ENCODE data around the gene RPH3AL.
A peak's percentile ranks its signal among the peaks of the same experiment; 100 is the strongest.

Gene RPH3AL

DNA sequence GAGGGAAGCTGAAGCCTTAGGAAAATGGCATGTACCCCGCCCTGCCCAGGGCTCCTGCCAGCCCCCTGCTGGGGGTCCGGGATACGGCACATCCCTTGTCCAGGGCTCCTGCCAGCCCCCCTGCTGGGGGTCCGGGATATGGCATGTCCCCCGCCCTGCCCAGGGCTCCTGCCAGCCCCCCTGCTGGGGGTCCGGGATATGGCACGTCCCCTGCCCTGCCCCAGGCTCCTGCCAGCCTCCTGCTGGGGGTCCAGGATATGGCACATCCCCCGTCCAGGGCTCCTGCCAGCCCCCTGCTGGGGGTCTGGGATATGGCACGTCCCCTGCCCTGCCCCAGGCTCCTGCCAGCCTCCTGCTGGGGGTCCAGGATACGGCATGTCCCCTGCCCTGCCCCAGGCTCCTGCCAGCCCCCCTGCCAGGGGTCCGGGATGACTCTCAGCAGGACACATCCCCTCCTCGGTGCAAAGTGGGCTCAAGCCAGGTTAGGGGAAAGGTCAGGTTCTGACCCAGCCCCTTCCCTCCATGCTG is 43.2 kb downstream of the RPH3AL start:
- peak; percentile 41 for DNase-seq (ENCODE audit: low read depth, low spot score)
- H3K4me3 ChIP-seq (ENCODE audit: low read length), result no peak overlapping the region

- DNase-seq (ENCODE audit: low read depth, low spot score), result no peak
- H3K4me3 ChIP-seq (ENCODE audit: low read length), result no peak overlapping the region
Observed at GRCh38 chr17:307741-308507, 44.7 kb downstream of the RPH3AL start.

- H3K4me3 ChIP-seq (ENCODE audit: low read length), result no peak overlapping the region
- DNase-seq (ENCODE audit: low read depth, low spot score), result no peak
Observed at GRCh38 chr17:307295-307691, 45.3 kb downstream of the RPH3AL start.

DNA sequence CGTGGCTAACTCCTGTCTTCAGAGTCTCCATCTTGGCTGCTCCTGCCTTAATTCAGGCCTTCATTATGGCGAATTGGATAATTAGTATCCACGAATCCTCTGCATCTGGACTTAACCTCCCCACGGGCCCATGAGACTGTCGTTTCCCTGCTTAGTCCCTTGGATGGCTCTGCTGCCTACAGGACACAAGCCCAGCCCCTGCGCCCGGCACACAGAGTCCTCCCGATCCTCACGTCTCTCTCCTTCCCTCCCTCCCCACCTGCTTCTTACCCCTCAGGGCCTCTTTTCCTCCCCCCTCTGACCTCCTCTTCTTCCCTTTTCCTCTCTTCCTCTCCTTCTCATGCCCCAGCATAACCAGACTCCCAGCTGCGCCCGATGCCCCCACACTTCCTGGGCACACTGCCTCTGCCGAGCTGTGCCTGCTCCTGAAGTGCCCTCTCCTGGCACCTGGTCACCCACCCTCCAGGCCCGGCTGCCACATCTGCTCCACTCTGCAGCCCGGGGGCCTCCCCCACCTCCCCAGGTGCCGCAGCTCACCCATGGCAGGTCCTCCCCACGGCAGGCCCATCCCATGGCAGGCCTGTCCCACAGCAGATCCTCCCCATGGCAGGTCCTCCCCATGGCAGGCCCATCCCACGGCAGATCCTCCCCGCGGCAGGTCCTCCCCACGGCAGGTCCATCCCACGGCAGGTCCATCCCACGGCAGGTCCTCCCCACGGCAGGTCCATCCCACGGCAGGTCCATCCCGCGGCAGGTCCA is 45.9 kb downstream of the RPH3AL start:
- DNase-seq (ENCODE audit: low read depth, low spot score), result no peak
- H3K4me3 ChIP-seq (ENCODE audit: low read length), result no peak overlapping the region

- no peak for DNase-seq (ENCODE audit: low read depth, low spot score)
- H3K4me3 ChIP-seq (ENCODE audit: low read length), result no peak overlapping the region
Observed at GRCh38 chr17:306116-306515, 46.5 kb downstream of the RPH3AL start.

GRCh38 chr17:305090-305976 is 47.3 kb downstream of the RPH3AL start:
- no peak for DNase-seq (ENCODE audit: low read depth, low spot score)
- no peak overlapping the region for H3K4me3 ChIP-seq (ENCODE audit: low read length)

GRCh38 chr17:304461-304860 is 48.1 kb downstream of the RPH3AL start:
- DNase-seq (ENCODE audit: low read depth, low spot score), result no peak
- no peak overlapping the region for H3K4me3 ChIP-seq (ENCODE audit: low read length)

GRCh38 chr17:303168-303567 is 49.4 kb downstream of the RPH3AL start:
- H3K4me3 ChIP-seq (ENCODE audit: low read length), result no peak overlapping the region
- no peak for DNase-seq (ENCODE audit: low read depth, low spot score)

DNA sequence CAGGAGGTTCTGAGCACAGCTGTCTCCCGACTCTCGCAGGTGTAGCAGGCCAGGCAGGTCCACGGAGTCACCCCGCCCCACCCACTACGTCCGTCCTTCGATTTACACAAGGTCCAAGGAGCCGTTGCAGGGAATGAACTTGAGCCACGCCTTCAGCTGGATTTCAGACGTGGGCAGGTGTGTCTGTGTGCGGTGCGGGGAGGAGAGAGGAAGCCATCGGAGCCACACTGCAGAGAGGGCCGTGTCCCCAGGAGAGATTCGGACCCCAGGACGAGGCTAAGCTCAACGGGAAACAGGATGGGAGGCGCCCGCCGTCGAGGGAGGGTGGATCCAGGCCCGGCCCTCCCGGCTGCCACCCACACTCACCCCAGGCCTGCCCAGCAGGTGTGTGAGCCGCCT is 50.3 kb downstream of the RPH3AL start:
- no peak overlapping the region for H3K4me3 ChIP-seq (ENCODE audit: low read length)
- DNase-seq (ENCODE audit: low read depth, low spot score), result no peak

DNA sequence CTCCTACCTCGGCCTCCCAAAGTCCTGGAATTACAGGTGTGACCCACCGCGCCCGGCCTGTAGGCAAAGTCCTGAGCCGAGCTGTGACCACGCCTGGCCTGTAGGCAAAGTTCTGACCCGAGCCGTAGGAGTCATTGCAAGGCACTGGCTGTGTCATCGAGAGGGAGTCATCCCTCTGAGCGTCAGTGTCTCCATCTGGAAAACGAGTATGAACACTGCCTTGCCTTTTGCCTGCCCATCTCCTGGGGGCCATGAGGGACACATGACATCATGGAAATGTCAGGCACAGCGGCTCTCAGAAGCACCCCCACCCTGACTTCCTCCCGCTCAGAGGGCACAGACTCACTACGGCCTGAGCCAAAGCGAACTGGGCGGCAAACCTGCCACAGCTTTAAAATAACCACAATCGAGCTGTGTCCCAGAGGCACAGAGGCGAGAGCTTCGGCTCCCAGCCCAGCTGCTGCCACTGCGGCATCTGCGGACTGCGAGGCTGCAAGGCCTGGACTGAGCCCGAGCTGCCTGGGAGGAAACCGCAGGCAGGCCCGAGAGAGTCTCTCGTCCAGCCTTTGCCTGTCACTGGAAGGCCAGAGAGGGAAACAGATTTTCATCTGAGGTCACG is 50.8 kb downstream of the RPH3AL start:
- no peak overlapping the region for H3K4me3 ChIP-seq (ENCODE audit: low read length)

GRCh38 chr17:300881-301280 is 51.7 kb downstream of the RPH3AL start:
- no peak overlapping the region for H3K4me3 ChIP-seq (ENCODE audit: low read length)

More for the DNA sequence above, 50.8 kb downstream of the RPH3AL start:
- no peak for DNase-seq (ENCODE audit: low read depth, low spot score)

DNA sequence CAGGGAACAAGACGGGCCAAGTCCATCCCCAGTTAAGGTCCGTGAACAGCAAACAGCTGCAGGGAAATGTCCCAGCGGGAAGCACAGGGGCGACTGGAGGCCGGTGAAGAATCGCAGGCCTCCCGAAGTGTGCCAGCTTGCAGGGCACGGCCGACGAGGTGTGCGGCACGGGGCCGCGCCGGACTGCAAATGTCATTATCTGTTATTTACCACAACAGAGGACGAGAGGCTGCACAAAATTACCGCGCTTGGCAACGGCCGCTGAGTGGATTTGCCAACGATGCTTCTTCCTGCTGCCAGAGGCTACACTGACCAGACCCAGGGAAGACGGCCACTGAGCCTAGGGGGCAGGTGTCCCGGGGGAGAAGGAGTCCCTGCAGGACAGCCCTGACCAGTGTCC is 53.1 kb downstream of the RPH3AL start:
- no peak for DNase-seq (ENCODE audit: low read depth, low spot score)
- H3K4me3 ChIP-seq (ENCODE audit: low read length), result no peak overlapping the region

More at GRCh38 chr17:300881-301280, 51.7 kb downstream of the RPH3AL start:
- DNase-seq (ENCODE audit: low read depth, low spot score), result no peak

DNA sequence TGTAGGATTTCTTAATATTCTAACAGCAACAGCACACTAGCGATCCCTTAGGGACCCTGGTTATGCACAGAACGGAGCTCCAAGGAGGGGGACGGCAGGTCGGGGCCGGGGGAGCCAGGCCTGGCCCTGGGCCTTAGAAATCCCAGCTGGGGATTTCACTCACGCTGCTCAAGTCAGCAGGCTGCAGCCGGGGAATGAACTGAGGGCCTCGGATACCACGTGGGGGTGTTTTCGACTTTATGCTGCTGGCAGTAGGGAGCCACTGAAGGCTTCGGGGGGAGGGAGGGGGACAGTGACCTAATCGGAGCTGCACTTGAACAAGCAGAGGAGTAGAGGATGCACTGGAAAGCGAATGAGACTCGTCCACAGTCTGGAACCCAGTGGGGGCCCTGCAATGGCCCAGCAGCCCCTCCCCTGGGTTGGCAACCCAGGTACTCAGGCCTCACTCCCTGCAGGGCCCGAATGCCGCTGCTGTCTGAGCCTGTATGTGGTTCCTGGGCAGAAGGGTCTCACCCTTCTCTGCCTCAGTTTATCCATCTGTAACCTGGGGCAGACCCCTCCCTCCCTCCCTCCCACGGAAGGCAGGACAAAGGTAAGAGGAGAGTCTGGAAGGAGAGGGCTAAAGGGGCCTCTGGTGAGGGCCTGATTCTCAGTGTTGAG is 53.7 kb downstream of the RPH3AL start:
- DNase-seq (ENCODE audit: low read depth, low spot score), result no peak
- H3K4me3 ChIP-seq (ENCODE audit: low read length), result no peak overlapping the region

DNA sequence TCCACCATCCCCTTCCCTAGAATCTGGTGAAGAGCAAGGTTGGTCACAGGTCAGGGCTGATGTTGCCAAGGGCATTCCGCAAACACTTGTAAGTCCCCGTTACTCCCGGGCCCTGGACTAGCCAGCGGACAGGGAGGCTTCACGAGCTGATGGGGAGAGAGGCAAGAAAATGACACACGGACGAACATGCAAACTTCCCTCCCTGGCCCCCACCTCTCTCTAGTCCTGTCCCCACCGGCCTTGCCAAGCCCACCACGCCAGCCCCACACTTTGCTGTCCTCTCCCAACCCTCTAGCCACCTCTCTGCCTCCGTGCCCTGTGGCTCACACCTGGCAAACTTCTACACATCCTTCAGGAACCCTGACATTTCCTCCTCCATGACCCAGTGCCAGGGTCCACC is 54.8 kb downstream of the RPH3AL start:
- DNase-seq (ENCODE audit: low read depth, low spot score), result no peak
- no peak overlapping the region for H3K4me3 ChIP-seq (ENCODE audit: low read length)

GRCh38 chr17:296906-297690 is 55.5 kb downstream of the RPH3AL start:
- no peak for DNase-seq (ENCODE audit: low read depth, low spot score)
- no peak overlapping the region for H3K4me3 ChIP-seq (ENCODE audit: low read length)

GRCh38 chr17:296379-296778 is 56.2 kb downstream of the RPH3AL start:
- H3K4me3 ChIP-seq (ENCODE audit: low read length), result no peak overlapping the region
- no peak for DNase-seq (ENCODE audit: low read depth, low spot score)

DNA sequence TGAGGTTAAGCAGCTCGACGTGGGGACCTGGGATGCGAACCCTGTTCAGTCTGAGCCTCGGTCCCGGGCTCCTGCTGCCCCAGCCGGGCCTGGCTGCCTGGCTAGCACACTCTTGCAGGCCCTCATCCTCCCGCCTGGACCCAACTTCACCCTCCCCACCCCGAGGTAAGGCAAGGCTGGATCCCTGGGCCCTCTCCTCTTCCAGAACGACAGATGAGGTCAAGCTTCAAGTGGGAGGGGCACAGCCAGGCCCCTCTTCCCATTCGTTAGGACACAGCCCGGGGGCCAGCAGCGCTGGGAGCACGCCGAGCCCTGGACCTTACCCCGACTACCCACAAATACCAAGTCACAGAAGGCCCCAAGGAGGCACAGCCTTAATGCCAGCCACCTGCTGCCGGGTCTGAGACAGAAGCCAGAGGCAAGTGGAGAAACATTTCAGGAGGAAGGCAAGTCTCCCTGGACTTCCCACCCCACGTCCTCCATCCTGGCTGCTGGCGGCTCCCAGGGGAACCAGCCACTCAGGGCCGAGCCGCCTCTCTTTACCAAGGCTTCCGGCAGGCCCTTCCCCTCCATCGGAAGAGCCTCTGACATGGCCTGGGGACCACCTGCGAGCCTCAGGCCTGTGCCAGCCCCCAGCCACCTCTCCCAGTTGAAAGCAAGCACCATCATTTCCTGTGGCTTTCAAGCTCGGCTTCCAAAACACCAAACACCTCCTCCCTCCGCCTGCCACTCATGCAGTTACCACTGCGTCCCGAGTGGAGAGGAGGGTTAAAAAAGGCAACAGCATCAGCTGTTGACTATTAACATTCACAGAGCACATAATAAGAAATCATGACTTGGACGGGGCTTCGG is 59.9 kb downstream of the RPH3AL start:
- H3K4me3 ChIP-seq (ENCODE audit: low read length), result no peak overlapping the region
- peak; percentile 31 for DNase-seq (ENCODE audit: low read depth, low spot score)

Data from Jurkat, Clone E6-1 (cell line).